Breast epithelium (tissue), 3 donors: ENCODE data around the gene SRRM3.

Experiments
- POLR2A ChIP-seq: fragments of 450-650 bp; IDR thresholded peaks from one replicate; pipeline ENCODE4 v1.6.1; 2016; ENCODE audit warnings: antibody characterized with exemption, mild to moderate bottlenecking, moderate library complexity
- TF ChIP-seq, protein P1 (sequence below), 3 donors: fragments of 450-650 bp; IDR thresholded peaks; one replicate each; pipeline ENCODE4 v1.5.1; 2016 to 2017; ENCODE audit warnings: antibody characterized with exemption in 3 of 3, mild to moderate bottlenecking in 3 of 3, moderate library complexity in 3 of 3

DNA sequence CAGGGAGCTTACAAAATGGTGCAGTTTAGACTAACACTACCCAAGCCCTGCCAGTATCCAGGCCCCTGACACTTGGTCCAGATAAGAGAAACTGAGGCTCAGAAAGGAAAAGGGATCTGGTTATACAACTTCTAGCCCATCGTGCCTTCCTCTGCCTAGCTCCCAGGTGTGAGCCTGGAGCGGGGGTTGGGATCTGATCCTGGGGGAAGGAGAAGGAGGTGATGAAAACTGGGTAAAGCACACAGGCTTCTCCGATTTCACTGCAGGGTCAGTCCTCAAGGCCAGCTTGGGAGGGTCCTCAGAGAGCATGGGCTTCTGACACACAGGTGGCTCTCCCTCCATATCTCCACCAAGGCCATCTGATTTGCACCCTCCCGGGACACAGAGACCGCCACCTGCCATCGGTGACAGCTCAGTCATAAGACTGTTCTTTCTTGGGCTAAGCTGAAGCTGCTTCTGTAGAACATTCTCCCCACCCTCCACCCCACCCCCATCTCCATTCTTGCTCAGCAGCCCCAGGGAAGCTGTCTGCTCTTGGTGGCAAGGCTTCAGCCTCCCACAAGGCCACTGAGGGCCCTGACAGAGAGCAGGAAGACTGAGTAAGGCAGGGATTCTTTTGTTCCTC, 16.4 kb downstream of the SRRM3 start:
- TF ChIP-seq, protein P1, sequence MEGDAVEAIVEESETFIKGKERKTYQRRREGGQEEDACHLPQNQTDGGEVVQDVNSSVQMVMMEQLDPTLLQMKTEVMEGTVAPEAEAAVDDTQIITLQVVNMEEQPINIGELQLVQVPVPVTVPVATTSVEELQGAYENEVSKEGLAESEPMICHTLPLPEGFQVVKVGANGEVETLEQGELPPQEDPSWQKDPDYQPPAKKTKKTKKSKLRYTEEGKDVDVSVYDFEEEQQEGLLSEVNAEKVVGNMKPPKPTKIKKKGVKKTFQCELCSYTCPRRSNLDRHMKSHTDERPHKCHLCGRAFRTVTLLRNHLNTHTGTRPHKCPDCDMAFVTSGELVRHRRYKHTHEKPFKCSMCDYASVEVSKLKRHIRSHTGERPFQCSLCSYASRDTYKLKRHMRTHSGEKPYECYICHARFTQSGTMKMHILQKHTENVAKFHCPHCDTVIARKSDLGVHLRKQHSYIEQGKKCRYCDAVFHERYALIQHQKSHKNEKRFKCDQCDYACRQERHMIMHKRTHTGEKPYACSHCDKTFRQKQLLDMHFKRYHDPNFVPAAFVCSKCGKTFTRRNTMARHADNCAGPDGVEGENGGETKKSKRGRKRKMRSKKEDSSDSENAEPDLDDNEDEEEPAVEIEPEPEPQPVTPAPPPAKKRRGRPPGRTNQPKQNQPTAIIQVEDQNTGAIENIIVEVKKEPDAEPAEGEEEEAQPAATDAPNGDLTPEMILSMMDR (IDR thresholded peaks at IDR 0.05) = no peak
- TF ChIP-seq POLR2A = no peak
